ENCODE data around the gene MTHFR. TPM values are rescaled to one million over a fixed set of nuclear protein-coding genes. Genes with fewer than 3 reads are reported as not detected.

MTHFR gene
- total RNA-seq, 2 experiments from 2014 or later = 9.6 TPM

DNA sequence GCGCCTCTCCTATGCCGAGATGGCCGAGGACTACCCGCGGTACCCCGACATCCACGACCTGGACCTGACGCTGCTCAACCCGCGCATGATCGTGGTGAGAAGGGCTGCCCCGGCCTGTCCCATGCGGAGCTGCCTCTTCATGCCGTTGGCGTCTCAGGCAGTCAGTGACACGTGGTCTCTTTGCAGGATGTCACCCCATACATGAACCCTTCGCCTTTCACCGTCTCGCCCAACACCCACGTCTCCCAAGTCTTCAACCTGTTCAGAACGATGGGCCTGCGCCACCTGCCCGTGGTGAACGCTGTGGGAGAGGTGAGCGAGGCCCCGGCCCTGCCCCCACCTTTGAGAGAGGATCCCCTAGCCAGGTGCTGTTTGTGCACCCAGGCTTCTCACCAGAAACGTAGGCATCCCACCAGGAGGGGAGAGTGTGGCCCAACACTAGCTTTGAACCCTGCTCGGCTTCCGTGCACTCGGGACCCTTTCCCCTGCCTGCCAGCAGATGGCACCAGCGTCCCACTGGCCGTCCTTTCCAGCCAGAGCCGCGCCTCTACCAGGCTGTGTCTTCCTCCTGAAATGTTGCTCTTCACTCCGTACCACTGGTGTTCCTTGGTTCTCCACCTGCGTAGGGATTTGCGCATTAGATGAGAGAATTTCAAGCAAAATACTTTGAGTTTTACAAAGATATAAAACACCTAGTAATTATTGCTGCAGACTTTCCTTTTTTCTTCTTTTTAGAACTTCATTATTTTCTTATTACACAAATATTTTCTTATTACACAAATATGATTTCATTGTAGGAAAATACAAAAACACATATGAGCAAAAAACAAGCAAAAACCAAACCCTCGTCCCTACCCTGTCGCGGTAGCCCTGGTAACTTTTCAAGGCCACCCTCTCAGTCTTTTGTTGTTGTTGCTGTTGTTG lies 32.8 kb upstream of the MTHFR start:
- Mint-ChIP-seq H3K27ac (no peak overlapping the region), H3K9me3 (no peaks in the 10 kb centered on the region), H3K36me3 (ENCODE audit: low read depth) (peaks cover 23% of the 10 kb centered on the region), H3K4me3 (no peak overlapping the region), H3K4me1 (ENCODE audit: low read depth) (no peaks in the 10 kb centered on the region), H3K27me3 (no peaks in the 10 kb centered on the region)
- intact Hi-C loops (cut with micrococcal nuclease) = loop anchor here (5.0 kb wide), 1 partner anchor 54 kb away; no protein-coding TSS in a partner anchor
- ATAC-seq (peak; percentile 97), DNase-seq (peak; percentile 73)
- POLR2A ChIA-PET = interaction anchor here (0.7 to 8.7 kb wide), 3 partner anchors 28 to 70 kb away, joined by 3 to 111 read pairs (median 3); no protein-coding TSS in a partner anchor
- TF ChIP-seq, protein P1, sequence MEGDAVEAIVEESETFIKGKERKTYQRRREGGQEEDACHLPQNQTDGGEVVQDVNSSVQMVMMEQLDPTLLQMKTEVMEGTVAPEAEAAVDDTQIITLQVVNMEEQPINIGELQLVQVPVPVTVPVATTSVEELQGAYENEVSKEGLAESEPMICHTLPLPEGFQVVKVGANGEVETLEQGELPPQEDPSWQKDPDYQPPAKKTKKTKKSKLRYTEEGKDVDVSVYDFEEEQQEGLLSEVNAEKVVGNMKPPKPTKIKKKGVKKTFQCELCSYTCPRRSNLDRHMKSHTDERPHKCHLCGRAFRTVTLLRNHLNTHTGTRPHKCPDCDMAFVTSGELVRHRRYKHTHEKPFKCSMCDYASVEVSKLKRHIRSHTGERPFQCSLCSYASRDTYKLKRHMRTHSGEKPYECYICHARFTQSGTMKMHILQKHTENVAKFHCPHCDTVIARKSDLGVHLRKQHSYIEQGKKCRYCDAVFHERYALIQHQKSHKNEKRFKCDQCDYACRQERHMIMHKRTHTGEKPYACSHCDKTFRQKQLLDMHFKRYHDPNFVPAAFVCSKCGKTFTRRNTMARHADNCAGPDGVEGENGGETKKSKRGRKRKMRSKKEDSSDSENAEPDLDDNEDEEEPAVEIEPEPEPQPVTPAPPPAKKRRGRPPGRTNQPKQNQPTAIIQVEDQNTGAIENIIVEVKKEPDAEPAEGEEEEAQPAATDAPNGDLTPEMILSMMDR (IDR thresholded peaks at IDR 0.05) = peak; percentile 99
- CTCF ChIA-PET = interaction anchor here (0.6 to 5.3 kb wide), 33 partner anchors 9 to 372 kb away, joined by 3 to 45 read pairs (median 4); partner anchors contain the start of genes CLCN6 and NPPA

DNA sequence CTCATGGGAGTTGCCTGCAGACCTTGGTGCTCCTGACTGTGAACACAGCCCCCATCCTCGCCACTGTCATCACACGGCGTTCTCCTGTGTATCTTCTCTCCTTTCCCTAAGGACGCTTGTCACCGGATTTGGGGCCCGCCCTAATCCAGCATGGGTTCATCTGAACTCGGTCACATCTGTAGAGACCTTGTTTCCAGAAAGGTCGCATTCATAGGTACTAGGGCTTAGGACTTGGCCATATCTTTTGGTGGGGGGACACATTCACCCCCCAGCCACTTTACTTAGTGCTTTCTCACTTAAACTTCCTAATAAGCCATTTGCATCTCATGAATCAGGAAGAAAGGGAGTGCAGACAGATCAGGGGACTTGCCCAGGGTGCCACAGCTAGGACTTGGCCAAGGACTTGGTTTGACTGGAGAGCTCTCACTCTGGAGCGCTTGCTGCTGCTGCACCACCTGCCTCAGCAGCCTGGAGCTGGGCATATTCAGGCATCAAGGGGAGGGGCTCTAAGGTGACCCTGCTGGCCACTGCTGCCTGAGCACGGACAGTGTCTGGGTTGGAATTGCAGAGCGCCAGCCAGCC lies 32.1 kb upstream of the MTHFR start:
- no peak overlapping the region for H3K27ac Mint-ChIP-seq
- POLR2A ChIA-PET = interaction anchor here (1.3 to 8.7 kb wide), 2 partner anchors 27 to 71 kb away, joined by 3 to 111 read pairs; no protein-coding TSS in a partner anchor
- TF ChIP-seq, protein P1 (IDR thresholded peaks at IDR 0.05) = no peak
- peaks cover 23% of the 10 kb centered on the region for H3K36me3 Mint-ChIP-seq (ENCODE audit: low read depth)
- H3K9me3 Mint-ChIP-seq = no peaks in the 10 kb centered on the region
- no peaks in the 10 kb centered on the region for H3K27me3 Mint-ChIP-seq
- H3K4me1 Mint-ChIP-seq (ENCODE audit: low read depth) = no peaks in the 10 kb centered on the region
- CTCF ChIA-PET = interaction anchor here (0.6 to 5.3 kb wide), 34 partner anchors 10 to 373 kb away, joined by 3 to 45 read pairs (median 4); partner anchors contain the start of genes CLCN6 and NPPA
- no peak for DNase-seq
- H3K4me3 Mint-ChIP-seq = no peak overlapping the region
- no peak for ATAC-seq
- intact Hi-C loops (cut with micrococcal nuclease) = loop anchor here (5.0 kb wide), 1 partner anchor 54 kb away; no protein-coding TSS in a partner anchor

DNA sequence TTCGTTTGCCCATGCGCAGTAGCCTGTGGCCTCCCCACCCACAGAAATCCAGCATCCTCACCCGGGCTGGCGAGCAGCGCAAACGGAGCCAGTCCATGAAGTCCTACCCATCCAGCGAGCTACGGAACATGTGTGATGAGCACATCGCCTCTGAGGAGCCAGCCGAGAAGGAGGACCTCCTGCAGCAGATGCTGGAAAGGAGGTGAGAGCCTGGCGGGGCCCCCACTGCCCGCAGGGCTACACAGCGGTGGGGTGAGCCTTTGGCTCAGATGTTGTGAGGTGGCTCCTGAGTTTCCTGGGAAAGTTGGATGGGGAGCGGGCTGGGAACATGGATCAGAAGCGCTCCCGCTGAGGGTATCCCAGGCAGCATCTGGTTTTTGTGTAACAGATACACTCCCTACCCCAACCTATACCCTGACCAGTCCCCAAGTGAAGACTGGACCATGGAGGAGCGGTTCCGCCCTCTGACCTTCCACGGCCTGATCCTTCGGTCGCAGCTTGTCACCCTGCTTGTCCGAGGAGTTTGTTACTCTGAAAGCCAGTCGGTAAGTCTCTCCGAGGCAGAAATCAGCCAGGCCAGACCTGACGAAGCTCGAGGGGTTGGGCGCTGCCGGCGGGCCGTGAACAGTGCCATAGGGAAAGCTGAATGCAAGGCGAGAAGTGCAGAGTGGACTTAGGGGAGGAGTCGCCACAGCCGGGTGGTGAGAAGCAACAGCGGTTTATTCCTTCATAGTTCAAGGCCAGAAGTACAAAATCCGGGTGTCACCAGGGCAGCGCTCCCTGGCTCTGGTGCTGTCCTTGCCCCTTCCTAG lies 31.4 kb upstream of the MTHFR start:
- ATAC-seq = no peak
- H3K4me3 Mint-ChIP-seq = no peak overlapping the region
- DNase-seq = no peak
- no peaks in the 10 kb centered on the region for H3K9me3 Mint-ChIP-seq
- TF ChIP-seq, protein P1 (IDR thresholded peaks at IDR 0.05) = no peak
- no peak overlapping the region for H3K27ac Mint-ChIP-seq
- H3K4me1 Mint-ChIP-seq (ENCODE audit: low read depth) = no peaks in the 10 kb centered on the region
- ChIA-PET CTCF (interaction anchor here (0.6 to 5.3 kb wide), 17 partner anchors 9 to 283 kb away, joined by 3 to 45 read pairs (median 5); partner anchors contain the start of gene CLCN6), POLR2A (interaction anchor here (8.7 kb wide), 1 partner anchor 71 kb away, joined by 111 read pairs; no protein-coding TSS in a partner anchor)
- intact Hi-C loops (cut with micrococcal nuclease) = loop anchor here (5.0 kb wide), 1 partner anchor 55 kb away; no protein-coding TSS in a partner anchor
- H3K36me3 Mint-ChIP-seq (ENCODE audit: low read depth) = peaks cover 23% of the 10 kb centered on the region
- H3K27me3 Mint-ChIP-seq = no peaks in the 10 kb centered on the region

DNA sequence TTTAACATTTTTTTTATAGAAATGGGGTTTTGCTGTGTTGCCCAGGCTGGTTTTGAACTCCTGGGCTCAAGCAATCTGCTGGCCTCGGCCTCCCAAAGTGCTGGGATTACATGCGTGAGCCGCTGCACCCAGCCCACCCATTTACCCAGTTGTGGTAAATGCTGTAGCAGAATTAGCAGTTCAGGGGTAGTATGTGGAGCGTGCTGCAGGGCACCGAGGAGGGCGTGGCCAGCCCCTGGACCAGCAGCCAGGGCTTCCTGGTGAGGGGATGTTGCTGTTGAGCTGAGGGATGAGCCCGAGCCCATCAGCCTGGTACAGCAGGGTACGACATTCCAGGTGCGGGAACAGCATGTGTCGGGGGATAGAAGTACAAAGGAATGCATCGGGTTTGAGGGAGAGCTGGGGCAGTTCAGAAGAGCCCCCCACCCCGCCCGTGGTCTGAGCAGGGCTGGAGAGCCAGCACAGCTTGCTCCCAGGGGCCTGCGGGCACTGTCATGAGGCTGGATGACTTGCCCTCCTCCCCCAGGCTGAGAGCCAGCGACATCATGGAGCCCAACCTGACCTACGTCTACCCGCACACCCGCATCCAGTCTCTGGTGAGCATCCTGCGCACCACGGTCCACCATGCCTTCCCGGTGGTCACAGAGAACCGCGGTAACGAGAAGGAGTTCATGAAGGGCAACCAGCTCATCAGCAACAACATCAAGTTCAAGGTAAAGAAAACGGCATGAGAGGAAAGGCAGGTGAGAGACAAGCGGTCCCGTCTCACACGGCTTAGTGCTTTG lies 29.9 kb upstream of the MTHFR start:
- Mint-ChIP-seq H3K27me3 (no peaks in the 10 kb centered on the region), H3K36me3 (ENCODE audit: low read depth) (peaks cover 20% of the 10 kb centered on the region), H3K4me3 (no peak overlapping the region), H3K4me1 (ENCODE audit: low read depth) (no peaks in the 10 kb centered on the region), H3K9me3 (no peaks in the 10 kb centered on the region), H3K27ac (no peak overlapping the region)
- intact Hi-C loops (cut with micrococcal nuclease) = loop anchor here (5.0 kb wide), 1 partner anchor 57 kb away; no protein-coding TSS in a partner anchor
- TF ChIP-seq, protein P1 (IDR thresholded peaks at IDR 0.05) = no peak
- CTCF ChIA-PET = interaction anchor here (1.2 kb wide), 1 partner anchor 72 kb away, joined by 3 read pairs; no protein-coding TSS in a partner anchor
- POLR2A ChIA-PET = interaction anchor here (8.7 kb wide), 1 partner anchor 73 kb away, joined by 111 read pairs; no protein-coding TSS in a partner anchor
- ATAC-seq = no peak
- DNase-seq = no peak

Measured in activated CD8-positive, alpha-beta T cell treated with anti-CD3 and anti-CD28 coated beads for 36 hours (primary cell).